Panc1 (cell line): Measurements from ENCODE around the gene KDF1. TPM values are rescaled to one million over a fixed set of nuclear protein-coding genes. Genes with fewer than 3 reads are reported as not detected.

Experiments used
- ATAC-seq: fragments of 200-7000 bp; cut with Tn5 transposase; 2 replicates; pipeline ENCODE4 v1.9.1; 2020; ENCODE audit warnings: mild to moderate bottlenecking, moderate library complexity
- BruUV-seq: library from RNA; stranded (reverse); fragments of 400-500 nt; replicated peaks from 2 replicates; lab custom pipeline; 2021; lab: Mats Ljungman, UMichigan
- CTCF ChIA-PET: fragments of 300-600 bp; sonication (Branson Sonifier 250); formaldehyde crosslinking; loops from one replicate; lab custom pipeline; 2022; ENCODE audit warnings: antibody characterized with exemption; lab: Charles Lee
- POLR2A ChIA-PET: fragments of 300-600 bp; sonication (Branson Sonifier 250); formaldehyde crosslinking; loops from one replicate; lab custom pipeline; 2022; ENCODE audit warnings: antibody characterized with exemption; lab: Charles Lee
- DNase-seq: peaks from one replicate; pipeline ENCODE4 v3.0.0-alpha.2; 2010; ENCODE audit warnings: low read depth, low spot score
- H3K27ac ChIP-seq: 2 replicates; pipeline ENCODE4 v1.5.1; 2011; ENCODE audit warnings: mild to moderate bottlenecking, low read length, inconsistent platforms
- H3K27me3 ChIP-seq: fragments of 200-500 bp; sonication (Bioruptor generic); 2 replicates; pipeline ENCODE4 v1.6.0; 2014; ENCODE audit warnings: low read length, inconsistent platforms; ENCODE audit not compliant: control insufficient read depth, insufficient read depth
- H3K36me3 ChIP-seq: fragments of 200-500 bp; sonication (Bioruptor generic); 2 replicates; pipeline ENCODE4 v1.5.1; 2014; ENCODE audit warnings: inconsistent platforms, mild to moderate bottlenecking, low read length, moderate library complexity; ENCODE audit not compliant: control insufficient read depth, insufficient read depth
- H3K4me1 ChIP-seq: 2 replicates; pipeline ENCODE4 v1.5.1; 2011; ENCODE audit warnings: inconsistent platforms, mild to moderate bottlenecking, low read length, moderate library complexity; ENCODE audit not compliant: control insufficient read depth, insufficient read depth
- H3K4me3 ChIP-seq, 2 experiments: 2 replicates each; pipeline ENCODE4 v1.5.1; 2011 to 2012; ENCODE audit warnings: low read depth in 2 of 2, low read length in 2 of 2, mild to moderate bottlenecking in 2 of 2, inconsistent platforms in 1 of 2, moderate library complexity in 1 of 2
- H3K9me3 ChIP-seq: fragments of 200-500 bp; sonication (Bioruptor generic); 2 replicates; pipeline ENCODE4 v1.5.1; 2014; ENCODE audit warnings: low read depth, mild to moderate bottlenecking, inconsistent platforms, low read length, moderate library complexity; ENCODE audit not compliant: control insufficient read depth, insufficient read depth
- POLR2AphosphoS5 ChIP-seq: IDR thresholded peaks from 2 replicates; pipeline ENCODE4 v1.6.1; 2012; ENCODE audit warnings: mild to moderate bottlenecking, low read depth, low read length, moderate library complexity
- SIN3A ChIP-seq: IDR thresholded peaks from 2 replicates; pipeline ENCODE4 v1.6.1; 2012; ENCODE audit warnings: low read depth, mild to moderate bottlenecking, low read length, moderate library complexity, borderline replicate concordance; ENCODE audit not compliant: insufficient read depth
- TCF7L2 ChIP-seq: IDR thresholded peaks from 2 replicates; pipeline ENCODE4 v1.6.1; 2011; ENCODE audit warnings: mild to moderate bottlenecking, low read depth, low read length, inconsistent platforms
- in situ Hi-C: cut with HindIII; loops from 2 replicates; pipeline ENCODE4 v1.10.0; 2016; ENCODE audit warnings: low sequenced_read_pairs, low pct_unique_long_range_greater_than_20kb
- intact Hi-C: fragments of 100-400 bp; cut with micrococcal nuclease; formaldehyde crosslinking; loops from one replicate; pipeline ENCODE4 v1.10.0; 2022; ENCODE audit not compliant: unreplicated experiment
- total RNA-seq: library from RNA; stranded (reverse); gene quantifications from one replicate; pipeline ENCODE4 v1.2.1, GENCODE V29; 2021; ENCODE audit not compliant: unreplicated experiment
- TF ChIP-seq, protein P1 (sequence below), 2 experiments: IDR thresholded peaks; 2 replicates each; pipeline ENCODE4 v1.6.1; 2011 to 2012; ENCODE audit warnings: low read depth in 2 of 2, control low read depth in 1 of 2, low read length in 1 of 2, mild to moderate bottlenecking in 1 of 2, moderate library complexity in 1 of 2; ENCODE audit not compliant: insufficient read depth in 1 of 2
- TF ChIP-seq, protein P2 (sequence below): fragments of 450-650 bp; IDR thresholded peaks from 2 replicates; pipeline ENCODE4 v1.5.1; 2017; ENCODE audit warnings: mild to moderate bottlenecking

KDF1 gene
- total RNA-seq, 1 experiment from 2014 or later = 3.2 TPM

DNA sequence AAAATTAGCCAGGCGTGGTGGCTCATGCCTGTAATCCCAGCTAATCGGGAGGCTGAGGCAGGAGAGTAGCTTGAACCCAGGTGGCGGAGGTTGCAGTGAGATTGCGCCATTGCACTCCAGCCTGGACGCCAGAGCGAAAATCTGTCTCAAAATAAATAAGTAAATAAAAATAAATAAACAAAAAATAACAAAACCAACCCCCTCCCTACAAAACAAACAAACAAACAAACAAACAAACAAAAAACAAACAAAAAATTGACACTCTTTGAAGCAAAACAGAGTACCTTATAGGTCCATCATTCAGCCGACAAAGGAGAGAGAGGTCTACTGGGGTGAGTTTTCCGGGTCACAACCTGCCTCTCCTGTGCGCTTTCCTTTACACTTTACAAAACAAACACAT, 5.4 kb upstream of the KDF1 start:
- H3K9me3 ChIP-seq = no peaks in the 10 kb centered on the region
- POLR2A ChIA-PET = no interaction called here
- TF ChIP-seq TCF7L2 (no peak), POLR2AphosphoS5 (no peak), SIN3A (no peak)
- TF ChIP-seq, protein P1, sequence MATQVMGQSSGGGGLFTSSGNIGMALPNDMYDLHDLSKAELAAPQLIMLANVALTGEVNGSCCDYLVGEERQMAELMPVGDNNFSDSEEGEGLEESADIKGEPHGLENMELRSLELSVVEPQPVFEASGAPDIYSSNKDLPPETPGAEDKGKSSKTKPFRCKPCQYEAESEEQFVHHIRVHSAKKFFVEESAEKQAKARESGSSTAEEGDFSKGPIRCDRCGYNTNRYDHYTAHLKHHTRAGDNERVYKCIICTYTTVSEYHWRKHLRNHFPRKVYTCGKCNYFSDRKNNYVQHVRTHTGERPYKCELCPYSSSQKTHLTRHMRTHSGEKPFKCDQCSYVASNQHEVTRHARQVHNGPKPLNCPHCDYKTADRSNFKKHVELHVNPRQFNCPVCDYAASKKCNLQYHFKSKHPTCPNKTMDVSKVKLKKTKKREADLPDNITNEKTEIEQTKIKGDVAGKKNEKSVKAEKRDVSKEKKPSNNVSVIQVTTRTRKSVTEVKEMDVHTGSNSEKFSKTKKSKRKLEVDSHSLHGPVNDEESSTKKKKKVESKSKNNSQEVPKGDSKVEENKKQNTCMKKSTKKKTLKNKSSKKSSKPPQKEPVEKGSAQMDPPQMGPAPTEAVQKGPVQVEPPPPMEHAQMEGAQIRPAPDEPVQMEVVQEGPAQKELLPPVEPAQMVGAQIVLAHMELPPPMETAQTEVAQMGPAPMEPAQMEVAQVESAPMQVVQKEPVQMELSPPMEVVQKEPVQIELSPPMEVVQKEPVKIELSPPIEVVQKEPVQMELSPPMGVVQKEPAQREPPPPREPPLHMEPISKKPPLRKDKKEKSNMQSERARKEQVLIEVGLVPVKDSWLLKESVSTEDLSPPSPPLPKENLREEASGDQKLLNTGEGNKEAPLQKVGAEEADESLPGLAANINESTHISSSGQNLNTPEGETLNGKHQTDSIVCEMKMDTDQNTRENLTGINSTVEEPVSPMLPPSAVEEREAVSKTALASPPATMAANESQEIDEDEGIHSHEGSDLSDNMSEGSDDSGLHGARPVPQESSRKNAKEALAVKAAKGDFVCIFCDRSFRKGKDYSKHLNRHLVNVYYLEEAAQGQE (IDR thresholded peaks at IDR 0.05; ENCODE audit: insufficient read depth in 1 of 2, low read depth in 2 of 2, low read length in 1 of 2) = no peak
- TF ChIP-seq, protein P2, sequence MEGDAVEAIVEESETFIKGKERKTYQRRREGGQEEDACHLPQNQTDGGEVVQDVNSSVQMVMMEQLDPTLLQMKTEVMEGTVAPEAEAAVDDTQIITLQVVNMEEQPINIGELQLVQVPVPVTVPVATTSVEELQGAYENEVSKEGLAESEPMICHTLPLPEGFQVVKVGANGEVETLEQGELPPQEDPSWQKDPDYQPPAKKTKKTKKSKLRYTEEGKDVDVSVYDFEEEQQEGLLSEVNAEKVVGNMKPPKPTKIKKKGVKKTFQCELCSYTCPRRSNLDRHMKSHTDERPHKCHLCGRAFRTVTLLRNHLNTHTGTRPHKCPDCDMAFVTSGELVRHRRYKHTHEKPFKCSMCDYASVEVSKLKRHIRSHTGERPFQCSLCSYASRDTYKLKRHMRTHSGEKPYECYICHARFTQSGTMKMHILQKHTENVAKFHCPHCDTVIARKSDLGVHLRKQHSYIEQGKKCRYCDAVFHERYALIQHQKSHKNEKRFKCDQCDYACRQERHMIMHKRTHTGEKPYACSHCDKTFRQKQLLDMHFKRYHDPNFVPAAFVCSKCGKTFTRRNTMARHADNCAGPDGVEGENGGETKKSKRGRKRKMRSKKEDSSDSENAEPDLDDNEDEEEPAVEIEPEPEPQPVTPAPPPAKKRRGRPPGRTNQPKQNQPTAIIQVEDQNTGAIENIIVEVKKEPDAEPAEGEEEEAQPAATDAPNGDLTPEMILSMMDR = no peak
- H3K36me3 ChIP-seq = no peaks in the 10 kb centered on the region
- H3K27ac ChIP-seq = no peak overlapping the region
- peaks cover 12% of the 10 kb centered on the region for H3K4me1 ChIP-seq
- no peak overlapping the region for H3K4me3 ChIP-seq
- H3K27me3 ChIP-seq = no peaks in the 10 kb centered on the region
- BruUV-seq = no TSS peak
- intact Hi-C loops = no loop called here
- CTCF ChIA-PET = interaction anchor here (0.6 kb wide), 1 partner anchor 138 kb away, joined by 3 read pairs; no protein-coding TSS in a partner anchor
- DNase-seq = no peak
- no peak for ATAC-seq
- in situ Hi-C loops = no loop called here

DNA sequence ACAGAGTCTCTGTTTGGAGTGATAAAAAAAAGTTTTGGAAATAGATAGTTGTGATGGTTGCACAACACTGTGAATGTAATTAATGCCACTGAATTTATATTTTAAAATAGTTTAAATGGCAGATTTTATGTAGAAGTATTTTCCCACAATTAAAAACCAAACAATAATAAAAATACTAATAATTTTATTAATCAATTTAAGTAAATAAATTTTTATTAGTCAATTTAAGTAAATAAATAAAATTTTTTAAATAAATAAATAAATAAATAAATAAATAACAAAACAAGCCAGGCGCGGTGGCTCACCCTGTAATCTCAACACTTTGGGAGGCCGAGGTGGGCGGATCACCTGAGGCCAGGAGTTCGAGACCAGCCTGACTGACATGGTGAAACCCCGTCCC, 4.9 kb upstream of the KDF1 start:
- in situ Hi-C loops = no loop called here
- no peak for ATAC-seq

More for the DNA sequence above, 4.9 kb upstream of the KDF1 start:
- intact Hi-C loops = no loop called here
- BruUV-seq = no TSS peak
- no peaks in the 10 kb centered on the region; the same call in 1 of the 2 replicates for H3K36me3 ChIP-seq
- DNase-seq = no peak
- TF ChIP-seq TCF7L2 (no peak), SIN3A (no peak), POLR2AphosphoS5 (no peak)
- TF ChIP-seq, protein P1 (IDR thresholded peaks at IDR 0.05; ENCODE audit: insufficient read depth in 1 of 2, low read depth in 2 of 2, low read length in 1 of 2) = no peak
- TF ChIP-seq, protein P2 = no peak
- ChIA-PET CTCF (no interaction called here), POLR2A (no interaction called here)
- no peaks in the 10 kb centered on the region for H3K27me3 ChIP-seq
- H3K4me3 ChIP-seq = no peak overlapping the region
- H3K27ac ChIP-seq = no peak overlapping the region
- H3K4me1 ChIP-seq = peaks cover 14% of the 10 kb centered on the region
- no peaks in the 10 kb centered on the region for H3K9me3 ChIP-seq
